ENCODE data around the gene GORASP1.
A peak's percentile ranks its signal among the peaks of the same experiment; 100 is the strongest.

Gene GORASP1

DNA sequence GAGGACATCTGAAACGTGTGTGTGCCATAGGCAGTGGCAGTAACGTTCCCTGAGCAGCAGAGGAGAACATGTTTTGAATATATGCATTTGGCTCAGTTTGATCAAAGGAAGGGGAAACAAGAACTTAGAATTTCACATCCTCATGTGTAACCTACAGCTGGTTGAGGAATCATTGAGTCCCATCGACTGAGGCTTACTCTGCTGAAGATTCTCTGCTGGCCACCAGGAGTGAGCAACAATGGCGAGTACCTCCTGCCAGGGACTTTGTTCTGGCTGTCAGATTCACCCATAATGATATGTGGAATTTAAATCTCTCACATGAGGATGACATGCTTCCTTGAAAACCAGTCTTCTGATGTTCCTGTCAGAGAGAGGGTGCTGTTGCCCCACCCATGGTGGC, 21.3 kb downstream of the GORASP1 start:
- DNase-seq (ENCODE audit: low read depth in 2 of 2) = no peak
- no peak overlapping the region for H3K4me3 ChIP-seq (replicated peaks in 1 of 2; ENCODE audit: low read depth in 2 of 2, low read length in 2 of 2)
- TF ChIP-seq, protein P1, sequence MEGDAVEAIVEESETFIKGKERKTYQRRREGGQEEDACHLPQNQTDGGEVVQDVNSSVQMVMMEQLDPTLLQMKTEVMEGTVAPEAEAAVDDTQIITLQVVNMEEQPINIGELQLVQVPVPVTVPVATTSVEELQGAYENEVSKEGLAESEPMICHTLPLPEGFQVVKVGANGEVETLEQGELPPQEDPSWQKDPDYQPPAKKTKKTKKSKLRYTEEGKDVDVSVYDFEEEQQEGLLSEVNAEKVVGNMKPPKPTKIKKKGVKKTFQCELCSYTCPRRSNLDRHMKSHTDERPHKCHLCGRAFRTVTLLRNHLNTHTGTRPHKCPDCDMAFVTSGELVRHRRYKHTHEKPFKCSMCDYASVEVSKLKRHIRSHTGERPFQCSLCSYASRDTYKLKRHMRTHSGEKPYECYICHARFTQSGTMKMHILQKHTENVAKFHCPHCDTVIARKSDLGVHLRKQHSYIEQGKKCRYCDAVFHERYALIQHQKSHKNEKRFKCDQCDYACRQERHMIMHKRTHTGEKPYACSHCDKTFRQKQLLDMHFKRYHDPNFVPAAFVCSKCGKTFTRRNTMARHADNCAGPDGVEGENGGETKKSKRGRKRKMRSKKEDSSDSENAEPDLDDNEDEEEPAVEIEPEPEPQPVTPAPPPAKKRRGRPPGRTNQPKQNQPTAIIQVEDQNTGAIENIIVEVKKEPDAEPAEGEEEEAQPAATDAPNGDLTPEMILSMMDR (IDR thresholded peaks at IDR 0.05; ENCODE audit: low read depth, low read length) = no peak

DNA sequence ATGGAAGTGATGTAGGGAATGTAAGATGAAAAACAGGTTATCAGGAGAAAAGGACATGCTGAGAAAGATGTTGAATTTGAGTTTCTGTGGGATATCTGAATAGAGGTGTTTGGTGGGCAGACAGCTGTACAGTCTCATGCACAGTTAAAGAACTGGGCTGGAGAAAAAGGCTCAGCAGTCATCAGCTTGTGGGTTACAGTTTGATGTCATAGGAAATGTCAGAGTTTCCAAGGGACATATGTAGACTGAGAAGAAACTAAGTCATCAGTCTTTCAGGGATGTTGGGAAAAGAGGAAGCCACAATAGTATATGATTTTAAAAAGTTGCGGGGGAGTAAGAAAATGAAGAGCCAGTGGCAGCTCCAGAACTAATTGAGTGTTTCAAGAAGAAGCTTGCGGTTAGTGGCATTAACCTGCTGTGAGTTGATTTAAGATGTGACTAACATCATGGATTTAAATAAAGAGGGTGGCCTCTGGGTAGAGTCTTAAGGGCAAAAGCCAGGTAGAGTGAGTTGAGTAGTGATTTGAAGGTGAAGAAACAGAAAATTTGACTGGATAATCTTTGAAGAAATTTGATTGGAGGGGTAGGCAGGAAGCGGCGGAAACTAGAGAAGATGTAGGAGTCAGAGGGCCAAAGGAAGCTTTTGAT, 24.6 kb downstream of the GORASP1 start:
- H3K4me3 ChIP-seq (replicated peaks in 1 of 2; ENCODE audit: low read depth in 2 of 2, low read length in 2 of 2) = no peak overlapping the region
- no peak for DNase-seq (ENCODE audit: low read depth in 2 of 2)
- TF ChIP-seq, protein P1 (IDR thresholded peaks at IDR 0.05; ENCODE audit: low read depth, low read length) = no peak

DNA sequence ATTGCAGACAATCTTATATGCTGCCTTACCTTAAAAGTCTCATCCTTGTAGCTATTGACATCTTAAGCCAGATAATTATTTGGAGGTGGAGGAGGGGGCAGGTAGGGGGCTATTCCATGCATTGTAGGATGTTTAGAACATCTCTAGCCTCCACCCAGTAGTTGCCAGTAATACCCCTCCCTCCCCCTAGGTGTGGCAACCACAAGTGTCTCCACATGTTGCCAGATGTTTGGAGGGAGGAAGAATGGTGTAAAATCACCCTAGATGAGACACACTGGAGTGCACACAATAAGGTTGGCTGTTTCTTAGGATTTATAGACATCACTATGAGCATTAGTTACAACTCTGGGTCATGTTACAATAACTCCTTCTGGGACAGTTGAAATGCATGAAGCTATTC, 27.4 kb downstream of the GORASP1 start:
- DNase-seq (ENCODE audit: low read depth in 2 of 2) = no peak
- H3K4me3 ChIP-seq (replicated peaks in 1 of 2; ENCODE audit: low read depth in 2 of 2, low read length in 2 of 2) = no peak overlapping the region
- TF ChIP-seq, protein P1 (IDR thresholded peaks at IDR 0.05; ENCODE audit: low read depth, low read length) = no peak

DNA sequence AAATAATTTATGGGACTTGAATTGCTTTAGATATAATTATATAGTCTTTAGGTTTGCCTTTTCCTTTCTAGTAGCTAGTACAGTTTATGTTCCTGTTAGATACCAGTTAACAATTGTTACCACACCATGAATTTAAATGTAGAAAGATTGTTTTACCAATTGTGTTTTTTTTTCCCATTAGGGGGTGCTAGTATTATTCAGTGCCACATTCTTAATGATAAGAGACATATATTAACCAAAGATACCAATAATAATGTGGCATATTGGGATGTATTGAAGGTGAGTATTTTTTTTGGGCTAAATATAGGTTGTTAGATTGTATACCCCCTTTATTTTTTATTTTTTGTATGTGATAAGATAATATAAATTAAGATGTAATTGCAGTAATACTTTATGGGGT, 27.9 kb downstream of the GORASP1 start:
- no peak for DNase-seq (ENCODE audit: low read depth in 2 of 2)
- no peak overlapping the region for H3K4me3 ChIP-seq (replicated peaks in 1 of 2; ENCODE audit: low read depth in 2 of 2, low read length in 2 of 2)
- TF ChIP-seq, protein P1 (IDR thresholded peaks at IDR 0.05; ENCODE audit: low read depth, low read length) = no peak

DNA sequence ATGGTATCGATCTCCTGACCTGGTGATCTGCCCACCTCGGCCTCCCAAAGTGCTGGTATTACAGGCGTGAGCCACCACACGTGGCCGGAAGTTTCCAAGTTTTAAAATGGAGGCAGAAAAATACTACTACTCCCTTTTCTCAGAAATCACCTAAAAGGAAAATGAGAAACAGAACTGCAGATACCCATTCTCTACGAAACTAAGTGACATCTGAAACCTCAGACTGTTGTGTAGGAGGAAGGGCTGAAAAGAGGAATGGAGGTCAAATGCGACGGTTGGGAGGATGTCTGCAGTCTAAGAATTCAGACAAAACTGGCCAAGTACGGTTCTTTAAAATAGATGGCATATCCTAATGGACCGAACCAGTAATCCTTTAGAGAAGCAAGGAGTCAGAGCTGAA, 31.5 kb downstream of the GORASP1 start:
- no peak overlapping the region for H3K4me3 ChIP-seq (replicated peaks in 1 of 2; ENCODE audit: low read depth in 2 of 2, low read length in 2 of 2)
- TF ChIP-seq, protein P1 (IDR thresholded peaks at IDR 0.05; ENCODE audit: low read depth, low read length) = no peak
- DNase-seq (ENCODE audit: low read depth in 2 of 2) = no peak

DNA sequence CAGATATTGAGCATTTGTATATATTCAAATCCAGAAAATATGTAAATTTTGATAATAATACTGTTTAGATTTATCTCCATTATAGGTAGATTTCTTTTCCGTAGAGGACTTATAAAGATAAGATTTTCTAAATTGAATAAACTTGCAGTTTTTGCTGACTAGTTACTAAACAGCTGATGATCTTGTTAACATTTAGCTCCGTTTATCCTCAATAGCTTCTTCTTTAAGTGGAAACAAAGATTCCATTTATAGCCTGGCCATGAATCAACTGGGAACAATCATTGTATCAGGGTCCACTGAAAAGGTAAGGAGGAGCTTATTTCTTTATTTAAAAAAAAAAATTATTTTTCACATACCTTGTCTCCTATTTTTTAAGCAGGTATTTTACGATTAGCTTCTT, 38.9 kb downstream of the GORASP1 start:
- H3K4me3 ChIP-seq (replicated peaks in 1 of 2; ENCODE audit: low read depth in 2 of 2, low read length in 2 of 2) = no peak overlapping the region
- no peak for DNase-seq (ENCODE audit: low read depth in 2 of 2)
- TF ChIP-seq, protein P1 (IDR thresholded peaks at IDR 0.05; ENCODE audit: low read depth, low read length) = no peak

DNA sequence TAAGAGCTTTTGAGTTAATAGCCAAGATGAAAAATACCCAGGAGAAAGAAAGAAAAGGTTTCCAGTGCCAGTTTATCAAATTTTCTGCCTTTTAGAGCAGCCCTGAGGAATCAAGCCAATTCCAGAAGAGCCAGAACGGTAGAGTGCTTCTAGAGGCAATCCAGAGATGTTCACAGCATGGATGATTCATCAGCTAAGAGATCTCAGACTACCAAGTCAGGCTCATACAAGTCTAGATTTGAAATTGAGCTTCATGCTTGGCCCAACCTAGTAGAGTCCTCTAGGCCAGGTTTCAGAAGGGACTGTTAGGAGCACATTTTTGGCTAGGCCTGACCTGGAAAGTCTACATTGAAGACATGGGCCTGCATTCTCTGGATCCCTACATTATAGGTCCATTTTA, 40.1 kb downstream of the GORASP1 start:
- TF ChIP-seq, protein P1 (IDR thresholded peaks at IDR 0.05; ENCODE audit: low read depth, low read length) = no peak

More for the DNA sequence above, 40.1 kb downstream of the GORASP1 start:
- peak in 1 of 2 donors; percentile 19 for DNase-seq (ENCODE audit: low read depth in 2 of 2)
- no peak overlapping the region for H3K4me3 ChIP-seq (replicated peaks in 1 of 2; ENCODE audit: low read depth in 2 of 2, low read length in 2 of 2)
